OCI-LY7 (cell line): Measurements from ENCODE around the gene GPR137B.

Experiments used
- CTCF ChIP-seq: fragments of 200-600 bp; sonication (generic); conservative IDR thresholded peaks from 2 replicates; pipeline ENCODE4 v1.5.1; 2014; ENCODE audit warnings: mild to moderate bottlenecking, antibody characterized with exemption, low read length, moderate library complexity, mixed read lengths
- EZH2phosphoT487 ChIP-seq: fragments of 200-600 bp; sonication (generic); IDR thresholded peaks from 2 replicates; pipeline ENCODE4 v1.6.1; 2018; ENCODE audit warnings: low read depth, borderline replicate concordance, mild to moderate bottlenecking, mixed run types, antibody characterized with exemption, low read length, moderate library complexity, mixed read lengths

DNA sequence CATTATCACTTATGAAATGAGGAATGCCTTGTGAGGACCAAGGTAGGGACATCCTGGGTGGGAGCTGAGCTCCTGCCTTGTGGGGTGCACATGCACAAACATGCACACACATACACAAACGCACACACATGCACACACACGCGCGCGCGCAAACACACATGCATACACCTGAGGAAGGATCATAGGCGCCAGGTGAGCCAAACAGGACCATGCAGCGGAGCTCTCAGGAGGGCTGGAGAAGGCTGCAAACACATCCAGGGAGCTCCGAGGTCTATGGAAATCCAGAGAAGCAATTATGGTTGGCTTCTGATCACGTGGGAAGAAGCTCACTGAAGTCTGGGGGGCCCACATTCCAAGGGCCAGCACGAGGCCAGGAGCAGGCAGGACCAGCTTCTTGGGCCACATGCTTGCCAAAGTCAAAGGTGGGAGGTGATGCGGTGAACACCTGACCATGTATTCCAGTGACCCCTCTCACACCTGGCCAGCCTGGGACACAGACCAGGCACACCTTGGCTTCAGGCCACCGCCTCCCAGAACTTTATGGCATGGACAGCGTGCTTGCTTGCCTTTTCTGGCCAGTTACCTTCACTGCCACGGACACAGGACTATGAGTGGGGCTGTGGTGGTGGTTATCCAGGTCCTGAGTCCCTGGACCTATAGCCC lies 13.6 kb downstream of the GPR137B start:
- TF ChIP-seq CTCF (no peak), EZH2phosphoT487 (no peak)
